HCT116 (cell line): ENCODE results near the gene CD44. TPM values are rescaled to one million over a fixed set of nuclear protein-coding genes. Genes with fewer than 3 reads are reported as not detected.

Source experiments
- ATAC-seq: fragments of 200-7000 bp; cut with Tn5 transposase; 2 replicates; pipeline ENCODE4 v1.9.1; 2020; ENCODE audit warnings: mild to moderate bottlenecking, moderate library complexity
- BruUV-seq: library from RNA; stranded (reverse); fragments of 400-500 nt; replicated peaks from 2 replicates; lab custom pipeline; 2021; lab: Mats Ljungman, UMichigan
- CTCF ChIA-PET: fragments of 300-600 bp; sonication (Branson Sonifier 250); formaldehyde crosslinking; loops from one replicate; lab custom pipeline; 2021; ENCODE audit warnings: antibody characterized with exemption; lab: Charles Lee
- POLR2A ChIA-PET: fragments of 300-600, 350-600 bp; sonication (Branson Sonifier 250); formaldehyde crosslinking; loops from one replicate; lab custom pipeline; 2021; ENCODE audit warnings: antibody characterized with exemption; lab: Charles Lee
- RAD21 ChIA-PET, 2 experiments: fragments of 300-600 bp; sonication (Branson Sonifier 250); formaldehyde crosslinking; loops; one replicate each; lab custom pipeline; 2023; ENCODE audit warnings: low total read pairs in 2 of 2; ENCODE audit not compliant: uncharacterized antibody in 2 of 2, unreplicated experiment in 2 of 2, low non-redundant PET in 1 of 2; lab: Charles Lee
- DNase-seq: peaks from one replicate; pipeline ENCODE4 v3.0.0-alpha.2; 2010; ENCODE audit warnings: low read depth, low spot score
- H2AFZ ChIP-seq: fragments of 200-600 bp; shearing (Covaris generic), sonication (generic); 2 replicates; pipeline ENCODE4 v1.6.1; 2017; ENCODE audit warnings: low read depth, mixed run types, mixed read lengths, antibody characterized with exemption, low read length; ENCODE audit not compliant: poor library complexity, severe bottlenecking
- H3K27ac ChIP-seq: 2 replicates; pipeline ENCODE4 v1.5.1; 2012; ENCODE audit warnings: low read depth, low read length
- H3K27me3 ChIP-seq: fragments of 200-600 bp; sonication (generic); 2 replicates; pipeline ENCODE4 v1.6.1; 2016; ENCODE audit warnings: mixed run types, low read length, mixed read lengths; ENCODE audit not compliant: insufficient read depth
- H3K36me3 ChIP-seq, 2 experiments: fragments of 200-500 bp in 1 of 2; fragments of 200-600 bp in 1 of 2; sonication (Bioruptor generic) in 1 of 2; sonication (generic) in 1 of 2; 2 replicates each; pipeline versions ENCODE4 v1.5.1 to v1.6.1; 2014 to 2016; ENCODE audit warnings: low read length in 2 of 2, inconsistent platforms in 1 of 2, mixed read lengths in 1 of 2, mixed run types in 1 of 2; ENCODE audit not compliant: insufficient read depth in 2 of 2, control insufficient read depth in 1 of 2
- H3K4me1 ChIP-seq, 2 experiments: fragments of 200-600 bp in 1 of 2; sonication (generic) in 1 of 2; 2 replicates each; pipeline versions ENCODE4 v1.5.1 to v1.6.1; 2012 to 2017; ENCODE audit warnings: low read length in 2 of 2, inconsistent platforms in 1 of 2, mild to moderate bottlenecking in 1 of 2, mixed read lengths in 1 of 2, mixed run types in 1 of 2, moderate library complexity in 1 of 2; ENCODE audit not compliant: insufficient read depth in 2 of 2, control insufficient read depth in 1 of 2
- H3K4me2 ChIP-seq: fragments of 200-600 bp; sonication (generic); 2 replicates; pipeline ENCODE4 v1.6.1; 2017; ENCODE audit warnings: mixed run types, low read length, mixed read lengths
- H3K4me3 ChIP-seq, 2 experiments: fragments of 200-600 bp in 1 of 2; sonication (generic) in 1 of 2; replicated peaks in 1 of 2; 2 replicates each; pipeline ENCODE4 v1.5.1; 2011 to 2016; ENCODE audit warnings: low read length in 2 of 2, control low read depth in 1 of 2, low read depth in 1 of 2, mild to moderate bottlenecking in 1 of 2, mixed read lengths in 1 of 2, mixed run types in 1 of 2
- H3K79me2 ChIP-seq: fragments of 200-600 bp; sonication (generic); 2 replicates; pipeline ENCODE4 v1.6.1; 2017; ENCODE audit warnings: mild to moderate bottlenecking, mixed run types, low read length, moderate library complexity, mixed read lengths; ENCODE audit not compliant: insufficient read depth
- H3K9ac ChIP-seq: fragments of 200-600 bp; sonication (generic); 2 replicates; pipeline ENCODE4 v1.6.1; 2016; ENCODE audit warnings: low read length, mixed read lengths
- H3K9me2 ChIP-seq: fragments of 200-600 bp; sonication (generic), shearing (Covaris generic); 2 replicates; pipeline ENCODE4 v1.6.1; 2017; ENCODE audit warnings: mixed run types, mild to moderate bottlenecking, moderate library complexity; ENCODE audit not compliant: insufficient read depth
- H3K9me3 ChIP-seq, 2 experiments: fragments of 200-500 bp in 1 of 2; fragments of 200-600 bp in 1 of 2; sonication (Bioruptor generic) in 1 of 2; sonication (generic) in 1 of 2; 2 replicates each; pipeline ENCODE4 v1.6.1; 2014 to 2017; ENCODE audit warnings: low read length in 2 of 2, mixed read lengths in 2 of 2, inconsistent platforms in 1 of 2, low read depth in 1 of 2, mild to moderate bottlenecking in 1 of 2, mixed run types in 1 of 2, moderate library complexity in 1 of 2; ENCODE audit not compliant: control insufficient read depth in 1 of 2, insufficient read depth in 1 of 2
- H4K20me1 ChIP-seq: fragments of 200-600 bp; sonication (generic), shearing (Covaris generic); 2 replicates; pipeline ENCODE4 v1.6.1; 2017; ENCODE audit warnings: mixed run types, mild to moderate bottlenecking, moderate library complexity; ENCODE audit not compliant: insufficient read depth
- CBX3 ChIP-seq: IDR thresholded peaks from 2 replicates; pipeline ENCODE4 v1.6.1; 2012; ENCODE audit warnings: low read depth
- CEBPB ChIP-seq: IDR thresholded peaks from 2 replicates; pipeline ENCODE4 v1.6.1; 2012; ENCODE audit warnings: low read depth
- EZH2 ChIP-seq: fragments of 200-600 bp; sonication (generic); IDR thresholded peaks from 2 replicates; pipeline ENCODE4 v1.6.1; 2017; ENCODE audit warnings: antibody characterized with exemption, mixed run types
- EZH2phosphoT487 ChIP-seq: fragments of 200-600 bp; IDR thresholded peaks from 2 replicates; pipeline ENCODE4 v1.6.1; 2018; ENCODE audit warnings: antibody characterized with exemption, borderline replicate concordance
- FOSL1 ChIP-seq: IDR thresholded peaks from 2 replicates; pipeline ENCODE4 v1.6.1; 2012; ENCODE audit warnings: low read depth
- POLR2A ChIP-seq: IDR thresholded peaks from 2 replicates; pipeline ENCODE4 v1.7.0; 2011; ENCODE audit warnings: borderline replicate concordance; ENCODE audit not compliant: insufficient read depth, insufficient read length; ENCODE audit errors: extremely low read depth
- POLR2AphosphoS5 ChIP-seq: IDR thresholded peaks from 2 replicates; pipeline ENCODE4 v1.6.1; 2011; ENCODE audit warnings: mild to moderate bottlenecking, low read depth, low read length, moderate library complexity
- RAD21 ChIP-seq: IDR thresholded peaks from 2 replicates; pipeline ENCODE4 v1.6.1; 2012; ENCODE audit warnings: low read depth, mild to moderate bottlenecking
- SIN3A ChIP-seq: IDR thresholded peaks from 2 replicates; pipeline ENCODE4 v1.6.1; 2012; ENCODE audit warnings: low read depth
- TCF7L2 ChIP-seq: IDR thresholded peaks from 2 replicates; pipeline ENCODE4 v1.7.0; 2011; ENCODE audit warnings: borderline replicate concordance, inconsistent platforms; ENCODE audit not compliant: insufficient read depth, insufficient read length; ENCODE audit errors: extremely low read depth
- YY1 ChIP-seq: IDR thresholded peaks from 2 replicates; pipeline ENCODE4 v1.6.1; 2011; ENCODE audit warnings: low read length, low read depth, moderate library complexity, mild to moderate bottlenecking; ENCODE audit not compliant: insufficient replicate concordance; ENCODE audit errors: extremely low read depth
- ZFX ChIP-seq: fragments of 450-650 bp; IDR thresholded peaks from 2 replicates; pipeline ENCODE4 v1.6.1; 2017
- ZNF274 ChIP-seq: fragments of 200-500 bp; sonication (Bioruptor generic); IDR thresholded peaks from 2 replicates; pipeline ENCODE4 v1.6.1; 2014; ENCODE audit warnings: mild to moderate bottlenecking, low read depth, low read length, inconsistent platforms
- intact Hi-C: fragments of 100-400 bp; cut with micrococcal nuclease; formaldehyde crosslinking; loops from 2 replicates; pipeline ENCODE4 v1.10.0; 2022
- total RNA-seq: library from RNA; stranded (reverse); gene quantifications from one replicate; pipeline ENCODE4 v1.2.1, GENCODE V29; 2021; ENCODE audit not compliant: unreplicated experiment
- TF ChIP-seq, protein P1 (sequence below): IDR thresholded peaks from 2 replicates; pipeline ENCODE4 v1.6.1; 2012
- TF ChIP-seq, protein P2 (sequence below): IDR thresholded peaks from 2 replicates; pipeline ENCODE4 v1.6.1; 2012; ENCODE audit warnings: low read depth
- TF ChIP-seq, protein P3 (sequence below): IDR thresholded peaks from 2 replicates; pipeline ENCODE4 v1.6.1; 2012
- TF ChIP-seq, protein P4 (sequence below): IDR thresholded peaks from 2 replicates; pipeline ENCODE4 v1.6.1; 2011; ENCODE audit warnings: mild to moderate bottlenecking, low read length, moderate library complexity; ENCODE audit not compliant: insufficient replicate concordance; ENCODE audit errors: extremely low read depth

The CD44 gene
- total RNA-seq, 1 experiment from 2014 or later, result 742 TPM

DNA sequence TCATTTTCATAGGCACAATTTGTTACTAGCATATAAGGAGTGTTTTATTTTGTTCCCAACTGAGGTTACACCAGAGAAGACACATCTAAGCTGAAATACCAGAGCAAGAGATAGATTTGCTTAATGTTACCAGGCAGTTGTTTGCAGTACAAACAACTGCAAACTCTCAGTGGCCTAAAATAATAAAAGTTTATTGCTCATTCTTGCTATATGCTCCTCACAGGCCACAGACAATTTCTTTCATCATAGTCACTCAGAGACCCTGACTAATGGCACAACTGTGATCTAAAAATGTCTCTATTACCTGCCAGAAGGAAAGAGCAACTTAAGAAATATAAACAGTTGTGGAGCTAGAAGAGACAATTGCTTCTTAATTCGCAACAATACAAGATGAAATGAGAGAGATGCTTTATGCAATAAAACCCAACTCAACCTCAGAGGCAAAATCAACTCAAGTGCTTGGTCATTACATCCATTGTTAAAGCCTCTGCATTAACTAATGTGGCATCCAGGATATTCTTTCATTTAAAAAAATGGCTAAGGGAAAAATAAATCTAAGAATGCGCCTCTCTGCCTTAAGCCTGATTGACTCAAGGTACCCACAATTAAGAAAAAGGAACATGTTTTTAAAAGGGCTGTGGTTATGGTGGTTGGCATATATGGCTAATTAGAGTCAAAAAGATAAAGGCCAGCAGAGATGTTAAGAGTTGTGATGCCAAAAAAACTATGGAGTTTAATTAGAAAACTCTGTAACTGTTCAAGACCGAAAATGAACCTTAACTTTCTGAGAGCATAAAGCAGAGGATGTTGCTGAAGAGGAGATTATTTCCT is 103.7 kb downstream of the CD44 start (continued):
- TF ChIP-seq EZH2 (no peak), POLR2AphosphoS5 (no peak), POLR2A (no peak)
- TF ChIP-seq, protein P1, sequence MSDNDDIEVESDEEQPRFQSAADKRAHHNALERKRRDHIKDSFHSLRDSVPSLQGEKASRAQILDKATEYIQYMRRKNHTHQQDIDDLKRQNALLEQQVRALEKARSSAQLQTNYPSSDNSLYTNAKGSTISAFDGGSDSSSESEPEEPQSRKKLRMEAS, result no peak

DNA sequence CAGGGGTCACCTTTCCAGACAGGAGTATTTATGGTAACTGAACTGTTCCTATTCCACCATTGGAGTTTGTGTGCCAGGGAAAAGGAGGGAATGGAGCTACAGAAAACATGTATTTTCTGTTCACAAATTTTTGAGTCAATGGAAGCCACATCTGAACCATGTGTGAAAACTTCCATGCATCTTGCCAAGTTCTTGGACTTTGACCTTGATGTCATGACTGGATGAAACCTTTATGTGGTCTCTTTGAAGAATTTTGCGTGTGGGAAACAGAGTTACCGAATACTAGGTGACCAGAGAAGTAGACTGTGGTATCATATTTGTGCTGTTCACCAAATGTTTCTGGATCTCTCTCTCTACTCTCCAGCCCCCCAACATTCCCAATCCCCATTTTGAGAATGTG is 104.8 kb downstream of the CD44 start:
- RAD21 ChIA-PET, result no interaction called here
- H3K9ac ChIP-seq, result no peak overlapping the region
- CTCF ChIA-PET, result no interaction called here
- no peak overlapping the region for H3K4me2 ChIP-seq
- no peaks in the 10 kb centered on the region for H3K4me1 ChIP-seq
- DNase-seq, result no peak
- no peaks in the 10 kb centered on the region for H4K20me1 ChIP-seq
- POLR2A ChIA-PET, result no interaction called here
- intact Hi-C loops, result no loop called here
- no peak overlapping the region for H3K27ac ChIP-seq
- BruUV-seq, result no TSS peak
- H3K9me3 ChIP-seq, result peaks cover 5 to 8% of the 10 kb centered on the region in 2 experiments; a peak in 2 of 4 replicates
- no peaks in the 10 kb centered on the region for H3K36me3 ChIP-seq
- no peaks in the 10 kb centered on the region for H3K79me2 ChIP-seq
- no peak overlapping the region for H2AFZ ChIP-seq
- H3K9me2 ChIP-seq, result no peaks in the 10 kb centered on the region
- no peak for TF ChIP-seq FOSL1
- no peak for TF ChIP-seq ZNF274
- no peak for TF ChIP-seq RAD21
- TF ChIP-seq EZH2, result no peak
- TF ChIP-seq, protein P2, sequence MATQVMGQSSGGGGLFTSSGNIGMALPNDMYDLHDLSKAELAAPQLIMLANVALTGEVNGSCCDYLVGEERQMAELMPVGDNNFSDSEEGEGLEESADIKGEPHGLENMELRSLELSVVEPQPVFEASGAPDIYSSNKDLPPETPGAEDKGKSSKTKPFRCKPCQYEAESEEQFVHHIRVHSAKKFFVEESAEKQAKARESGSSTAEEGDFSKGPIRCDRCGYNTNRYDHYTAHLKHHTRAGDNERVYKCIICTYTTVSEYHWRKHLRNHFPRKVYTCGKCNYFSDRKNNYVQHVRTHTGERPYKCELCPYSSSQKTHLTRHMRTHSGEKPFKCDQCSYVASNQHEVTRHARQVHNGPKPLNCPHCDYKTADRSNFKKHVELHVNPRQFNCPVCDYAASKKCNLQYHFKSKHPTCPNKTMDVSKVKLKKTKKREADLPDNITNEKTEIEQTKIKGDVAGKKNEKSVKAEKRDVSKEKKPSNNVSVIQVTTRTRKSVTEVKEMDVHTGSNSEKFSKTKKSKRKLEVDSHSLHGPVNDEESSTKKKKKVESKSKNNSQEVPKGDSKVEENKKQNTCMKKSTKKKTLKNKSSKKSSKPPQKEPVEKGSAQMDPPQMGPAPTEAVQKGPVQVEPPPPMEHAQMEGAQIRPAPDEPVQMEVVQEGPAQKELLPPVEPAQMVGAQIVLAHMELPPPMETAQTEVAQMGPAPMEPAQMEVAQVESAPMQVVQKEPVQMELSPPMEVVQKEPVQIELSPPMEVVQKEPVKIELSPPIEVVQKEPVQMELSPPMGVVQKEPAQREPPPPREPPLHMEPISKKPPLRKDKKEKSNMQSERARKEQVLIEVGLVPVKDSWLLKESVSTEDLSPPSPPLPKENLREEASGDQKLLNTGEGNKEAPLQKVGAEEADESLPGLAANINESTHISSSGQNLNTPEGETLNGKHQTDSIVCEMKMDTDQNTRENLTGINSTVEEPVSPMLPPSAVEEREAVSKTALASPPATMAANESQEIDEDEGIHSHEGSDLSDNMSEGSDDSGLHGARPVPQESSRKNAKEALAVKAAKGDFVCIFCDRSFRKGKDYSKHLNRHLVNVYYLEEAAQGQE, result no peak
- no peak for TF ChIP-seq ZFX
- TF ChIP-seq, protein P3, sequence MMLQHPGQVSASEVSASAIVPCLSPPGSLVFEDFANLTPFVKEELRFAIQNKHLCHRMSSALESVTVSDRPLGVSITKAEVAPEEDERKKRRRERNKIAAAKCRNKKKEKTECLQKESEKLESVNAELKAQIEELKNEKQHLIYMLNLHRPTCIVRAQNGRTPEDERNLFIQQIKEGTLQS, result no peak
- TF ChIP-seq POLR2A, result no peak
- no peak for TF ChIP-seq TCF7L2
- TF ChIP-seq SIN3A, result no peak
- TF ChIP-seq CBX3, result no peak
- no peak for TF ChIP-seq EZH2phosphoT487
- TF ChIP-seq YY1, result no peak
- TF ChIP-seq CEBPB, result no peak
- no peak for TF ChIP-seq POLR2AphosphoS5
- TF ChIP-seq, protein P4, sequence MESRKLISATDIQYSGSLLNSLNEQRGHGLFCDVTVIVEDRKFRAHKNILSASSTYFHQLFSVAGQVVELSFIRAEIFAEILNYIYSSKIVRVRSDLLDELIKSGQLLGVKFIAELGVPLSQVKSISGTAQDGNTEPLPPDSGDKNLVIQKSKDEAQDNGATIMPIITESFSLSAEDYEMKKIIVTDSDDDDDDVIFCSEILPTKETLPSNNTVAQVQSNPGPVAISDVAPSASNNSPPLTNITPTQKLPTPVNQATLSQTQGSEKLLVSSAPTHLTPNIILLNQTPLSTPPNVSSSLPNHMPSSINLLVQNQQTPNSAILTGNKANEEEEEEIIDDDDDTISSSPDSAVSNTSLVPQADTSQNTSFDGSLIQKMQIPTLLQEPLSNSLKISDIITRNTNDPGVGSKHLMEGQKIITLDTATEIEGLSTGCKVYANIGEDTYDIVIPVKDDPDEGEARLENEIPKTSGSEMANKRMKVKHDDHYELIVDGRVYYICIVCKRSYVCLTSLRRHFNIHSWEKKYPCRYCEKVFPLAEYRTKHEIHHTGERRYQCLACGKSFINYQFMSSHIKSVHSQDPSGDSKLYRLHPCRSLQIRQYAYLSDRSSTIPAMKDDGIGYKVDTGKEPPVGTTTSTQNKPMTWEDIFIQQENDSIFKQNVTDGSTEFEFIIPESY, result no peak
- no peak for ATAC-seq
- H3K27me3 ChIP-seq, result no peaks in the 10 kb centered on the region
- H3K4me3 ChIP-seq, result no peak overlapping the region
